Body of pancreas (tissue), 4 donors: ENCODE results near the gene TEAD4. TPM values are rescaled to one million over a fixed set of nuclear protein-coding genes. Genes with fewer than 3 reads are reported as not detected.
A peak's percentile ranks its signal among the peaks of the same experiment; 100 is the strongest.

ENCODE experiments used
- ATAC-seq: fragments of 150-250 bp; one replicate; pipeline ENCODE4 v1.9.1; 2016
- DNase-seq, 4 donors: peaks; one replicate each; pipeline ENCODE4 v3.0.0-alpha.2; 2019
- H3K27ac ChIP-seq, 4 donors: fragments of 200-600 bp; sonication (generic); 1 replicate in 3 of 4; 2 replicates in 1 of 4; pipeline versions ENCODE4 v1.5.1 to v1.6.1; 2016 to 2019; ENCODE audit warnings: mild to moderate bottlenecking in 1 of 4, mixed read lengths in 1 of 4, moderate library complexity in 1 of 4
- H3K27me3 ChIP-seq, 2 donors: fragments of 200-600 bp; sonication (generic); one replicate each; pipeline ENCODE4 v1.6.0; 2016; ENCODE audit warnings: mild to moderate bottlenecking in 1 of 2
- H3K36me3 ChIP-seq, 2 donors: fragments of 200-600 bp; sonication (generic); replicated peaks in 1 of 2; 2 replicates each; pipeline ENCODE4 v1.5.1; 2016; ENCODE audit warnings: low read depth in 2 of 2; ENCODE audit not compliant: insufficient read depth in 1 of 2
- H3K4me1 ChIP-seq: fragments of 200-600 bp; sonication (generic); one replicate; pipeline ENCODE4 v1.6.0; 2016
- H3K4me3 ChIP-seq, 2 donors: fragments of 200-600 bp; sonication (generic); 1 replicate in 1 of 2; 2 replicates in 1 of 2; pipeline ENCODE4 v1.5.1; 2016 to 2019
- H3K9me3 ChIP-seq, 3 donors: fragments of 200-600 bp; sonication (generic); 1 replicate in 2 of 3; 2 replicates in 1 of 3; pipeline ENCODE4 v1.5.1; 2016
- CTCF ChIP-seq, 7 experiments: fragments of 450-650 bp in 4 of 7; fragments of 200-600 bp in 3 of 7; sonication (generic) in 3 of 7; IDR thresholded peaks; one replicate each; pipeline ENCODE4 v1.5.1; 2016 to 2019; ENCODE audit warnings: antibody characterized with exemption in 7 of 7
- POLR2A ChIP-seq, 3 donors: fragments of 450-650 bp; IDR thresholded peaks; one replicate each; pipeline ENCODE4 v1.6.1; 2016; ENCODE audit warnings: antibody characterized with exemption in 3 of 3, mild to moderate bottlenecking in 2 of 3
- WGBS, 2 donors: methylation state at CpG; one replicate each; pipeline ENCODE4 v1.1.5; 2017; 5-methylcytosine and 5-hydroxymethylcytosine counted together
- intact Hi-C: fragments of 100-400 bp; cut with DNase I; formaldehyde crosslinking; loops from one replicate; pipeline ENCODE4 v1.15.1; 2023
- total RNA-seq, 2 donors: library from RNA; depleted of rRNA; stranded (reverse); fragments of >200 nt; gene quantifications; one replicate each; pipeline ENCODE4 v1.1.0, GENCODE V29; 2016

Gene TEAD4
- total RNA-seq, 2 donors from 2014 or later, result 25.1 to 28.5 TPM

- H3K27ac ChIP-seq, result peak overlapping the region; percentile 81 to 93 (median 88)
- DNase-seq (peak in 3 of 4 donors; percentile 21 to 34 (median 31)), ATAC-seq (peak; percentile 28)
- no peaks in the 10 kb centered on the region for H3K27me3 ChIP-seq
- peaks cover 30% of the 10 kb centered on the region for H3K4me1 ChIP-seq
- peak overlapping the region; percentile 59 to 74 for H3K4me3 ChIP-seq
- intact Hi-C loops, result no loop called here
- no peaks in the 10 kb centered on the region for H3K36me3 ChIP-seq
- TF ChIP-seq CTCF (IDR thresholded peaks at IDR 0.05) (no peak), POLR2A (IDR thresholded peaks at IDR 0.05) (no peak)
- 1 to 3% methylated on average over 3 to 32 of the region's 32 CpGs for WGBS, 2 donors
- H3K9me3 ChIP-seq, result no peaks in the 10 kb centered on the region
Measured at GRCh38 chr12:3077572-3078081, 118.4 kb downstream of the TEAD4 start.

- Histone ChIP-seq H3K9me3 (no peaks in the 10 kb centered on the region), H3K27me3 (no peaks in the 10 kb centered on the region), H3K27ac (peak overlapping the region in 2 of 4 donors; percentile 8 to 89), H3K36me3 (no peaks in the 10 kb centered on the region), H3K4me1 (peaks cover 27% of the 10 kb centered on the region), H3K4me3 (peak overlapping the region in 1 of 2 donors; percentile 59)
- intact Hi-C loops, result no loop called here
- no peak for DNase-seq
- no peak for TF ChIP-seq POLR2A (IDR thresholded peaks at IDR 0.05)
- TF ChIP-seq CTCF (IDR thresholded peaks at IDR 0.05), result no peak
- ATAC-seq, result no peak
- 40 to 53% methylated on average over 8 to 10 of the region's 10 CpGs for WGBS, 2 donors
Measured at GRCh38 chr12:3078086-3078820, 119.1 kb downstream of the TEAD4 start.

GRCh38 chr12:3081091-3081490 is 121.9 kb downstream of the TEAD4 start:
- Histone ChIP-seq H3K4me1 (peaks cover 29% of the 10 kb centered on the region), H3K9me3 (no peaks in the 10 kb centered on the region), H3K36me3 (no peaks in the 10 kb centered on the region), H3K4me3 (no peak overlapping the region), H3K27me3 (no peaks in the 10 kb centered on the region), H3K27ac (no peak overlapping the region)
- DNase-seq (no peak), ATAC-seq (no peak)
- WGBS, 2 donors, result 88 to 90% methylated on average over 9 of the region's 9 CpGs
- TF ChIP-seq CTCF (IDR thresholded peaks at IDR 0.05) (no peak), POLR2A (IDR thresholded peaks at IDR 0.05) (no peak)
- intact Hi-C loops, result no loop called here

GRCh38 chr12:3081886-3082285 is 122.7 kb downstream of the TEAD4 start:
- Histone ChIP-seq H3K36me3 (no peaks in the 10 kb centered on the region), H3K27ac (no peak overlapping the region), H3K4me1 (peaks cover 23% of the 10 kb centered on the region), H3K27me3 (no peaks in the 10 kb centered on the region), H3K9me3 (no peaks in the 10 kb centered on the region), H3K4me3 (no peak overlapping the region)
- no peak for TF ChIP-seq POLR2A (IDR thresholded peaks at IDR 0.05)
- TF ChIP-seq CTCF (IDR thresholded peaks at IDR 0.05), result no peak
- DNase-seq (no peak), ATAC-seq (no peak)
- intact Hi-C loops, result no loop called here
- WGBS, 2 donors, result 48 to 55% methylated on average over 7 of the region's 7 CpGs
